Fibroblast of lung (primary cell): ENCODE results near the gene PER1. TPM values are rescaled to one million over a fixed set of nuclear protein-coding genes. Genes with fewer than 3 reads are reported as not detected.
A peak's percentile ranks its signal among the peaks of the same experiment; 100 is the strongest.
"Not testable (repeated sequence)": the region's sequence is repeated elsewhere in the genome, so short reads cannot be mapped to it uniquely, and the experiment has no call there.

ENCODE experiments used
- DNase-seq, 2 donors: peaks; one replicate each; pipeline versions ENCODE4 v3.0.0 to v3.0.0-alpha.2; 2010; ENCODE audit warnings: low read depth in 2 of 2
- H2AFZ ChIP-seq: 2 replicates; pipeline ENCODE4 v1.5.1; 2012; ENCODE audit warnings: low read length, control low read depth, inconsistent platforms
- H3K27ac ChIP-seq: 2 replicates; pipeline ENCODE4 v1.5.1; 2011; ENCODE audit warnings: low read length, control low read depth; ENCODE audit not compliant: insufficient read depth
- H3K27me3 ChIP-seq: 2 replicates; pipeline ENCODE4 v1.5.1; 2011; ENCODE audit warnings: mild to moderate bottlenecking, low read length; ENCODE audit not compliant: control insufficient read depth, insufficient read depth
- H3K36me3 ChIP-seq: 2 replicates; pipeline ENCODE4 v1.5.1; 2011; ENCODE audit warnings: low read length; ENCODE audit not compliant: control insufficient read depth, insufficient read depth
- H3K4me1 ChIP-seq: 2 replicates; pipeline ENCODE4 v1.5.1; 2011; ENCODE audit warnings: low read length; ENCODE audit not compliant: control insufficient read depth, insufficient read depth; ENCODE audit errors: extremely low read depth
- H3K4me2 ChIP-seq: 2 replicates; pipeline ENCODE4 v1.5.1; 2011; ENCODE audit warnings: low read length, control low read depth; ENCODE audit not compliant: insufficient read depth; ENCODE audit errors: extremely low read depth
- H3K4me3 ChIP-seq, 4 experiments: fragments of 200-600 bp in 1 of 4; sonication (generic) in 1 of 4; replicated peaks in 1 of 4; 2 replicates each; pipeline ENCODE4 v1.5.1; 2011 to 2016; ENCODE audit warnings: low read length in 4 of 4, low read depth in 3 of 4, mild to moderate bottlenecking in 3 of 4, control low read depth in 2 of 4, inconsistent platforms in 1 of 4, mixed read lengths in 1 of 4; ENCODE audit not compliant: insufficient read depth in 1 of 4; ENCODE audit errors: control extremely low read depth in 1 of 4
- H3K79me2 ChIP-seq: 2 replicates; pipeline ENCODE4 v1.5.1; 2012; ENCODE audit warnings: mild to moderate bottlenecking, low read length, inconsistent platforms; ENCODE audit not compliant: control insufficient read depth, insufficient read depth
- H3K9ac ChIP-seq: 2 replicates; pipeline ENCODE4 v1.5.1; 2011; ENCODE audit warnings: mild to moderate bottlenecking, low read length, control low read depth; ENCODE audit not compliant: insufficient read depth
- H3K9me3 ChIP-seq: 2 replicates; pipeline ENCODE4 v1.5.1; 2012; ENCODE audit warnings: low read depth, low read length; ENCODE audit not compliant: control insufficient read depth, insufficient read depth
- H4K20me1 ChIP-seq: 2 replicates; pipeline ENCODE4 v1.5.1; 2011; ENCODE audit warnings: low read length; ENCODE audit not compliant: control insufficient read depth, insufficient read depth; ENCODE audit errors: extremely low read depth
- CTCF ChIP-seq, 2 donors: IDR thresholded peaks in 1 of 2; conservative IDR thresholded peaks in 1 of 2; 1 replicate in 1 of 2; 2 replicates in 1 of 2; pipeline ENCODE4 v1.5.1; 2011 to 2012; ENCODE audit warnings: low read length in 2 of 2, control low read depth in 1 of 2, inconsistent platforms in 1 of 2, low read depth in 1 of 2, mild to moderate bottlenecking in 1 of 2
- EZH2 ChIP-seq: IDR thresholded peaks from 2 replicates; pipeline ENCODE4 v1.5.1; 2012; ENCODE audit warnings: low read length, control low read depth, mild to moderate bottlenecking; ENCODE audit errors: missing control alignments
- polyA plus RNA-seq, 2 donors: library from polyadenylated mRNA; depleted of rRNA in 1 of 2; stranded (reverse) in 1 of 2; unstranded in 1 of 2; fragments of >200 nt; gene quantifications; 2 replicates each; pipeline ENCODE4 v1.2.1, GENCODE V29; 2011 to 2012; ENCODE audit warnings: missing spikeins in 1 of 2
- total RNA-seq: library from RNA; depleted of rRNA; stranded (reverse); fragments of >200 nt; gene quantifications from 2 replicates; pipeline ENCODE4 v1.2.1, GENCODE V29; 2014

The PER1 gene
- total and polyA plus RNA-seq, 2 donors (not counting 1 experiment from before 2014, with no cell fraction given) = 2.5 to 6.9 TPM

- TF ChIP-seq CTCF (conservative IDR thresholded peaks at IDR 0.05 in 1 of 2, IDR thresholded peaks at IDR 0.05 in 1 of 2; ENCODE audit: low read depth in 1 of 2, low read length in 2 of 2) (no peak), EZH2 (no peak)
- no peaks in the 10 kb centered on the region for H4K20me1 ChIP-seq
- no peaks in the 10 kb centered on the region for H3K27me3 ChIP-seq
- peaks cover 5% of the 10 kb centered on the region for H3K79me2 ChIP-seq
- H3K4me3 ChIP-seq = peak overlapping the region; percentile 31 to 67 (median 46)
- peak; percentile 99 for DNase-seq
- peak overlapping the region; percentile 100 for H3K27ac ChIP-seq
- peak overlapping the region; percentile 81 for H3K9ac ChIP-seq
- H3K36me3 ChIP-seq = no peaks in the 10 kb centered on the region
- peak overlapping the region; percentile 77 for H3K4me2 ChIP-seq
- H3K4me1 ChIP-seq = peaks cover 11% of the 10 kb centered on the region
- peak overlapping the region; percentile 29 for H2AFZ ChIP-seq
- no peaks in the 10 kb centered on the region for H3K9me3 ChIP-seq
Observed at GRCh38 chr17:8173056-8173870, 21.1 kb upstream of the PER1 start.

- H3K27ac ChIP-seq, H4K20me1 ChIP-seq, H3K9ac ChIP-seq, H3K36me3 ChIP-seq, DNase-seq, H3K4me2 ChIP-seq, H3K9me3 ChIP-seq, H2AFZ ChIP-seq, H3K4me1 ChIP-seq, H3K27me3 ChIP-seq, H3K4me3 ChIP-seq, H3K79me2 ChIP-seq: not testable (repeated sequence)
Observed at GRCh38 chr17:8170186-8170585, 18.0 kb upstream of the PER1 start.

GRCh38 chr17:8167526-8167925, 15.3 kb upstream of the PER1 start:
- no peak for DNase-seq
- Histone ChIP-seq H3K36me3 (no peaks in the 10 kb centered on the region), H3K79me2 (peaks cover under 1% of the 10 kb centered on the region), H3K4me3 (no peak overlapping the region), H4K20me1 (no peaks in the 10 kb centered on the region), H3K4me2 (no peak overlapping the region), H3K27me3 (no peaks in the 10 kb centered on the region), H3K9ac (no peak overlapping the region), H2AFZ (no peak overlapping the region), H3K9me3 (no peaks in the 10 kb centered on the region), H3K4me1 (peaks cover 23% of the 10 kb centered on the region), H3K27ac (no peak overlapping the region)
- no peak for TF ChIP-seq CTCF (conservative IDR thresholded peaks at IDR 0.05 in 1 of 2, IDR thresholded peaks at IDR 0.05 in 1 of 2; ENCODE audit: low read depth in 1 of 2, low read length in 2 of 2)
